Stimulated activated CD4-positive, alpha-beta T cell treated with anti-CD3 and anti-CD28 coated beads, Interleukin-12 subunit alpha, Interleukin-12 subunit beta, amount 100 ng/mL, for 48 hours (primary cell): Measurements from ENCODE around the gene FAM227B.
A peak's percentile ranks its signal among the peaks of the same experiment; 100 is the strongest.
"Not testable (repeated sequence)": the region's sequence is repeated elsewhere in the genome, so short reads cannot be mapped to it uniquely, and the experiment has no call there.

Experiments
- DNase-seq, 3 donors: peaks; one replicate each; pipeline ENCODE4 v3.0.0-alpha.2; 2020; ENCODE audit warnings: low read depth in 2 of 3, low spot score in 1 of 3

Gene FAM227B

GRCh38 chr15:49494842-49495241, 125.8 kb downstream of the FAM227B start:
- no peak for DNase-seq

- no peak for DNase-seq
Measured at GRCh38 chr15:49492830-49493229, 127.8 kb downstream of the FAM227B start.

GRCh38 chr15:49492151-49492550, 128.5 kb downstream of the FAM227B start:
- no peak for DNase-seq

- no peak for DNase-seq
Measured at GRCh38 chr15:49490966-49491365, 129.7 kb downstream of the FAM227B start.

- DNase-seq: not testable (repeated sequence)
Measured at GRCh38 chr15:49485401-49485800, 135.2 kb downstream of the FAM227B start.

- not testable (repeated sequence) for DNase-seq
Measured at GRCh38 chr15:49478982-49479381, 141.6 kb downstream of the FAM227B start.

GRCh38 chr15:49478021-49478420, 142.6 kb downstream of the FAM227B start:
- not testable (repeated sequence) for DNase-seq

- no peak for DNase-seq
Measured at GRCh38 chr15:49473031-49473430, 147.6 kb downstream of the FAM227B start.

- no peak for DNase-seq
Measured at GRCh38 chr15:49472338-49472737, 148.3 kb downstream of the FAM227B start.

- DNase-seq: no peak
Measured at GRCh38 chr15:49471733-49472132, 148.9 kb downstream of the FAM227B start.

GRCh38 chr15:49471248-49471647, 149.4 kb downstream of the FAM227B start:
- DNase-seq: peak; percentile 15 to 16 (median 16)

GRCh38 chr15:49468481-49468839, 152.2 kb downstream of the FAM227B start:
- no peak for DNase-seq

- DNase-seq: no peak
Measured at GRCh38 chr15:49467746-49468480, 152.7 kb downstream of the FAM227B start.

GRCh38 chr15:49466119-49466518, 154.5 kb downstream of the FAM227B start:
- no peak for DNase-seq

GRCh38 chr15:49464522-49464921, 156.1 kb downstream of the FAM227B start:
- no peak for DNase-seq

GRCh38 chr15:49462232-49462844, 158.3 kb downstream of the FAM227B start:
- DNase-seq: no peak

GRCh38 chr15:49460411-49460941, 160.1 kb downstream of the FAM227B start:
- no peak for DNase-seq

GRCh38 chr15:49458145-49458544, 162.5 kb downstream of the FAM227B start:
- no peak for DNase-seq

GRCh38 chr15:49456166-49456565, 164.5 kb downstream of the FAM227B start:
- no peak for DNase-seq

GRCh38 chr15:49452595-49452994, 168.0 kb downstream of the FAM227B start:
- no peak for DNase-seq

GRCh38 chr15:49441816-49442215, 178.8 kb downstream of the FAM227B start:
- DNase-seq: no peak

GRCh38 chr15:49441356-49441755, 179.3 kb downstream of the FAM227B start:
- DNase-seq: no peak
